ENCODE measurements around the gene PIP4K2A. TPM values are rescaled to one million over a fixed set of nuclear protein-coding genes. Genes with fewer than 3 reads are reported as not detected.

PIP4K2A gene
- total RNA-seq, 3 donors from 2014 or later (not counting 1 experiment from before 2014, with no cell fraction given) = 311 to 423 (median 405) TPM

DNA sequence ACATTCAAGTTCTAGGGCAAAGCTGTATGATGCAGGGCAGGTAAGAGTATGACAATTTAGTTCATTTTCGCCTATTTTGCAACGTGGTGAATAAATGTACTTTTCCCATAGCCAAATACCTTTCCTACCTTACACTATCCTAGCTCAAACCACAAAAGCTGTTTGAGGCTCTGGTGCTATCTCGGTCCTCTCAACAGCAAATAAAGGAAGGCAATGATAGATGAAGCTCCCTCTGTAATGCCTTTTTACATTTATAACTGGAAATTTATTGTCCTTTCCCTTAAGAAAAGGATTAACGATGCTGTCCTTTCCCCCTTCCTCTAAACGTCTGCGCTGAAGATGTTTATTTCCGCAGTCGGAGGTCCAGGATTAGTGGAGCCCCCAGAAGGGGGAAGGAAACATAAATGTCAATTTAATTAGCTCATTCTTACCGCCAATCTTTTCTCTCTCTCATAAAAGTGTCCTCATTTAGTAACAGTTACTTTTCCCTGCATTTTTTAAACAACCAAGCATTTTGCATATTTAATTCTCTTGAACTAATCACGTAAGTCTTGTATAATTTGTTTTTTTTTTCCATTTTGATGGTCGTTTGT is 114.6 kb downstream of the PIP4K2A start:
- no peaks in the 10 kb centered on the region for H3K36me3 Mint-ChIP-seq
- intact Hi-C loops (cut with micrococcal nuclease) = loop anchor here (5.0 kb wide), 1 partner anchor 68 kb away; no protein-coding TSS in a partner anchor
- Histone ChIP-seq H3K4me1 (ENCODE audit: control insufficient read depth, insufficient read depth, low read length) (peaks cover 81% of the 10 kb centered on the region), H3K27me3 (ENCODE audit: control insufficient read depth, insufficient read depth, low read length) (no peaks in the 10 kb centered on the region), H3K36me3 (ENCODE audit: control insufficient read depth, insufficient read depth, low read length) (peaks cover 30% of the 10 kb centered on the region), H3K4me3 (ENCODE audit: low read length) (no peak overlapping the region), H3K9me3 (ENCODE audit: control insufficient read depth, insufficient read depth, low read length) (no peaks in the 10 kb centered on the region), H3K27ac (ENCODE audit: low read length) (peak overlapping the region; percentile 79)
- H3K4me3 Mint-ChIP-seq = peak overlapping the region; percentile 85
- ATAC-seq (no peak), DNase-seq (no peak)
- no peaks in the 10 kb centered on the region for H3K9me3 Mint-ChIP-seq
- peaks cover 86 to 88% of the 10 kb centered on the region in 2 donors for H3K4me1 Mint-ChIP-seq
- peak overlapping the region; percentile 99 for H3K27ac Mint-ChIP-seq
- 91% methylated on average over 8 of the region's 11 CpGs for WGBS (ENCODE audit: insufficient coverage)
- TF ChIP-seq, protein P1, sequence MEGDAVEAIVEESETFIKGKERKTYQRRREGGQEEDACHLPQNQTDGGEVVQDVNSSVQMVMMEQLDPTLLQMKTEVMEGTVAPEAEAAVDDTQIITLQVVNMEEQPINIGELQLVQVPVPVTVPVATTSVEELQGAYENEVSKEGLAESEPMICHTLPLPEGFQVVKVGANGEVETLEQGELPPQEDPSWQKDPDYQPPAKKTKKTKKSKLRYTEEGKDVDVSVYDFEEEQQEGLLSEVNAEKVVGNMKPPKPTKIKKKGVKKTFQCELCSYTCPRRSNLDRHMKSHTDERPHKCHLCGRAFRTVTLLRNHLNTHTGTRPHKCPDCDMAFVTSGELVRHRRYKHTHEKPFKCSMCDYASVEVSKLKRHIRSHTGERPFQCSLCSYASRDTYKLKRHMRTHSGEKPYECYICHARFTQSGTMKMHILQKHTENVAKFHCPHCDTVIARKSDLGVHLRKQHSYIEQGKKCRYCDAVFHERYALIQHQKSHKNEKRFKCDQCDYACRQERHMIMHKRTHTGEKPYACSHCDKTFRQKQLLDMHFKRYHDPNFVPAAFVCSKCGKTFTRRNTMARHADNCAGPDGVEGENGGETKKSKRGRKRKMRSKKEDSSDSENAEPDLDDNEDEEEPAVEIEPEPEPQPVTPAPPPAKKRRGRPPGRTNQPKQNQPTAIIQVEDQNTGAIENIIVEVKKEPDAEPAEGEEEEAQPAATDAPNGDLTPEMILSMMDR (IDR thresholded peaks at IDR 0.05) = no peak
- H3K27me3 Mint-ChIP-seq (ENCODE audit: low read depth in 2 of 2) = no peaks in the 10 kb centered on the region

DNA sequence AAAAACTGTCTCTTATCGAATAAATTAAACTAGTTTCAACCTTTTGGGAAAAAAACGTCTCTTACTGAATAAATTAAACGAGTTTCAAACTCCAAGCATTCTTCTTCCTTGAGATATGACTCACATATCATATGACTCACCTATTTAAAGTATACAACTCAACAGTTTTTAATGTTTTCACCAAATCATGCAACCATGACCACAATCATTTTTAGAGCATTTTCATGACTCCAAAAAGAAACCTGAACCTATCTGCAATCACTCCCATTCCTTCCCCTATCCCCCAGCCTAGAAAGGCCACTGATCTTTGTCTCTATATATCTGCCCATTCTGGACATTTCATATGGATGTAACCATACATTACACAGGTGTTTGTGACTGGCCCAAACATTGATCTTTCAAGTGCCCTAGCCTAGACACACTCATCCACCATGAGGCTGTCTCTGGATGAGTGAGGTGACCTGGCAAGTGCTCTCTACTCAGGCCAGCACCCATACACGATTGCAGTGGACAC is 115.3 kb downstream of the PIP4K2A start:
- H3K36me3 ChIP-seq (ENCODE audit: control insufficient read depth, insufficient read depth, low read length) = peaks cover 30% of the 10 kb centered on the region
- no peaks in the 10 kb centered on the region for H3K9me3 Mint-ChIP-seq
- ATAC-seq (peak in 1 of 3 donors; percentile 6), DNase-seq (peak in 1 of 2 donors; percentile 34)
- H3K36me3 Mint-ChIP-seq = no peaks in the 10 kb centered on the region
- TF ChIP-seq, protein P1 (IDR thresholded peaks at IDR 0.05) = no peak
- peaks cover 82 to 83% of the 10 kb centered on the region in 2 donors for H3K4me1 Mint-ChIP-seq
- no peaks in the 10 kb centered on the region for H3K27me3 ChIP-seq (ENCODE audit: control insufficient read depth, insufficient read depth, low read length)
- H3K4me3 Mint-ChIP-seq = peak overlapping the region; percentile 85
- H3K9me3 ChIP-seq (ENCODE audit: control insufficient read depth, insufficient read depth, low read length) = no peaks in the 10 kb centered on the region
- H3K4me3 ChIP-seq (ENCODE audit: low read length) = no peak overlapping the region
- H3K27ac ChIP-seq (ENCODE audit: low read length) = peak overlapping the region; percentile 79
- intact Hi-C loops (cut with micrococcal nuclease) = loop anchor here (5.0 kb wide), 1 partner anchor 68 kb away; no protein-coding TSS in a partner anchor
- WGBS (ENCODE audit: insufficient coverage) = 60% methylated on average over 4 of the region's 4 CpGs
- H3K4me1 ChIP-seq (ENCODE audit: control insufficient read depth, insufficient read depth, low read length) = peaks cover 75% of the 10 kb centered on the region
- H3K27ac Mint-ChIP-seq = peak overlapping the region; percentile 99
- H3K27me3 Mint-ChIP-seq (ENCODE audit: low read depth in 2 of 2) = no peaks in the 10 kb centered on the region

DNA sequence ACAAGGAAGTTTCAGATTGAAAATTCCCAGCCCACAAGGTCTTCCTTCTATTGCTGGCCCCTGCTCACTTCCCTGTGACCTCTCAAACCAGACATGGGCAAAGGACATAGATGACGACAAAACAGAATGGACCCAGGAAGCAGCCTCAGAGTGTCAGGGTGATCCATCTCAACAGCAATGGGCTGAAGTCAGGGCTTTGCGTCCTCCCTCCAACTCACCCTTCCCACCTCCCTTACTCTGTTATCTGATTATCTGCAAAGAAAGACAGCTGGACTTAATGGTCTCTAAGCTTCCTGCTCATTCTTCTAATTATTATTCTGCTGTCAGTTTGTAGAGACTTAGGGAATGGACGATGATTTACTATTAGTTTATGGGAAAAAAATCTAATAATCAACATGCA is 115.9 kb downstream of the PIP4K2A start:
- DNase-seq (no peak), ATAC-seq (no peak)
- no peaks in the 10 kb centered on the region for H3K27me3 Mint-ChIP-seq (ENCODE audit: low read depth in 2 of 2)
- H3K4me3 Mint-ChIP-seq = peak overlapping the region; percentile 85
- H3K36me3 Mint-ChIP-seq = no peaks in the 10 kb centered on the region
- peaks cover 83% of the 10 kb centered on the region in 2 donors for H3K4me1 Mint-ChIP-seq
- H3K36me3 ChIP-seq (ENCODE audit: control insufficient read depth, insufficient read depth, low read length) = peaks cover 32% of the 10 kb centered on the region
- intact Hi-C loops (cut with micrococcal nuclease) = loop anchor here (5.0 kb wide), 1 partner anchor 69 kb away; no protein-coding TSS in a partner anchor
- peak overlapping the region; percentile 99 for H3K27ac Mint-ChIP-seq
- no peaks in the 10 kb centered on the region for H3K27me3 ChIP-seq (ENCODE audit: control insufficient read depth, insufficient read depth, low read length)
- no peaks in the 10 kb centered on the region for H3K9me3 Mint-ChIP-seq
- peaks cover 73% of the 10 kb centered on the region for H3K4me1 ChIP-seq (ENCODE audit: control insufficient read depth, insufficient read depth, low read length)
- 58% methylated on average over 2 of the region's 3 CpGs for WGBS (ENCODE audit: insufficient coverage)
- H3K4me3 ChIP-seq (ENCODE audit: low read length) = no peak overlapping the region
- TF ChIP-seq, protein P1 (IDR thresholded peaks at IDR 0.05) = no peak
- no peaks in the 10 kb centered on the region for H3K9me3 ChIP-seq (ENCODE audit: control insufficient read depth, insufficient read depth, low read length)
- peak overlapping the region; percentile 79 for H3K27ac ChIP-seq (ENCODE audit: low read length)

Measured in natural killer cell (primary cell).